Effector memory CD4-positive, alpha-beta T cell (primary cell): ENCODE measurements around the gene NPFFR1.

ENCODE experiments used
- DNase-seq, 3 donors: peaks; one replicate each; pipeline ENCODE4 v3.0.0-alpha.2; 2020
- H3K27ac ChIP-seq: 2 replicates; pipeline ENCODE4 v1.7.0; 2013; ENCODE audit warnings: mild to moderate bottlenecking, low read length, moderate library complexity; ENCODE audit not compliant: insufficient read depth, poor library complexity, severe bottlenecking
- H3K27me3 ChIP-seq: replicated peaks from 2 replicates; pipeline ENCODE4 v1.7.0; 2013; ENCODE audit warnings: mild to moderate bottlenecking, low read length; ENCODE audit not compliant: insufficient read depth, control insufficient read depth, poor library complexity, severe bottlenecking
- H3K36me3 ChIP-seq: 2 replicates; pipeline ENCODE4 v1.7.0; 2013; ENCODE audit warnings: mild to moderate bottlenecking, low read length, moderate library complexity; ENCODE audit not compliant: control insufficient read depth, insufficient read depth
- H3K4me1 ChIP-seq: 2 replicates; pipeline ENCODE4 v1.7.0; 2013; ENCODE audit warnings: low read length, mild to moderate bottlenecking; ENCODE audit not compliant: control insufficient read depth, insufficient read depth, poor library complexity, severe bottlenecking
- H3K4me3 ChIP-seq: 2 replicates; pipeline ENCODE4 v1.7.0; 2013; ENCODE audit warnings: low read length, low read depth, mild to moderate bottlenecking; ENCODE audit not compliant: insufficient read depth, poor library complexity, severe bottlenecking
- H3K9me3 ChIP-seq: 2 replicates; pipeline ENCODE4 v1.7.0; 2013; ENCODE audit warnings: mild to moderate bottlenecking, low read length, moderate library complexity; ENCODE audit not compliant: control insufficient read depth

NPFFR1 gene

DNA sequence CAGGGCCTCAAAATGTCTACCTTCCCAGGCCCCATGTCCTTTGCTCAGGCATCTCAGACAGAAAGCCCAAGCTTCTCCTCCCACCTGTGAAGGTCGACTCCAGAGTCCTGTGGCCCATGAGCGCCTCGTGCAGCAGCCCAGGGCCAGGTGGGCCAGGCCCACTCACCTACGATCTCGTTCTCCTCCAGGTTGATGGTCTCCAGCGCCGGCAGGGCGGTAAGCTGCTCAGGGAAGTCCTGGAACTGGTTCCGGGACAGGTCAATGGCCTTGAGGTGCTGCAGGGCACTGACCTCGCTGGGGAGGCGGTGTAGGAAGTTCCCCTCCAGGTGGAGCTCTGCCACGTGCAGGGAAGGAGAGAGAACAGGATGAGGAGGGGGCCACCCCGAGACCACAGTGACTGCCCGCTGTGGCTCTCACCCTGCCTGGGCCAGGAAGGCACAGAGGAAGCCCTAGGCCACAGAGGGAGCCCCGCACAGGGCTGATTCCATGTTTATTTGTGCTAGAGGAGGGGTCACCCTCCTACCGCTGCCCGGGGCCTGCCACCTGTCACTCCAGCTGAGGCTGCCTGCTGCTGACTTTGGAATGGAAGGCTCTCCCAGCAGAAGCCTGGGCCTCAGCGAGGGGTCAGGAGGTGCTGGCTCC lies 40.0 kb upstream of the NPFFR1 start:
- DNase-seq = no peak
- no peak overlapping the region for H3K4me3 ChIP-seq
- H3K27ac ChIP-seq = no peak overlapping the region
- H3K4me1 ChIP-seq = no peaks in the 10 kb centered on the region
- no peaks in the 10 kb centered on the region for H3K36me3 ChIP-seq
- H3K27me3 ChIP-seq = no peaks in the 10 kb centered on the region
- no peaks in the 10 kb centered on the region for H3K9me3 ChIP-seq

- no peaks in the 10 kb centered on the region for H3K4me1 ChIP-seq
- H3K27me3 ChIP-seq = no peaks in the 10 kb centered on the region
- H3K4me3 ChIP-seq = no peak overlapping the region
- no peaks in the 10 kb centered on the region for H3K9me3 ChIP-seq
- no peak overlapping the region for H3K27ac ChIP-seq
- no peaks in the 10 kb centered on the region for H3K36me3 ChIP-seq
- DNase-seq = no peak
Observed at GRCh38 chr10:70323138-70323696, 39.4 kb upstream of the NPFFR1 start.

DNA sequence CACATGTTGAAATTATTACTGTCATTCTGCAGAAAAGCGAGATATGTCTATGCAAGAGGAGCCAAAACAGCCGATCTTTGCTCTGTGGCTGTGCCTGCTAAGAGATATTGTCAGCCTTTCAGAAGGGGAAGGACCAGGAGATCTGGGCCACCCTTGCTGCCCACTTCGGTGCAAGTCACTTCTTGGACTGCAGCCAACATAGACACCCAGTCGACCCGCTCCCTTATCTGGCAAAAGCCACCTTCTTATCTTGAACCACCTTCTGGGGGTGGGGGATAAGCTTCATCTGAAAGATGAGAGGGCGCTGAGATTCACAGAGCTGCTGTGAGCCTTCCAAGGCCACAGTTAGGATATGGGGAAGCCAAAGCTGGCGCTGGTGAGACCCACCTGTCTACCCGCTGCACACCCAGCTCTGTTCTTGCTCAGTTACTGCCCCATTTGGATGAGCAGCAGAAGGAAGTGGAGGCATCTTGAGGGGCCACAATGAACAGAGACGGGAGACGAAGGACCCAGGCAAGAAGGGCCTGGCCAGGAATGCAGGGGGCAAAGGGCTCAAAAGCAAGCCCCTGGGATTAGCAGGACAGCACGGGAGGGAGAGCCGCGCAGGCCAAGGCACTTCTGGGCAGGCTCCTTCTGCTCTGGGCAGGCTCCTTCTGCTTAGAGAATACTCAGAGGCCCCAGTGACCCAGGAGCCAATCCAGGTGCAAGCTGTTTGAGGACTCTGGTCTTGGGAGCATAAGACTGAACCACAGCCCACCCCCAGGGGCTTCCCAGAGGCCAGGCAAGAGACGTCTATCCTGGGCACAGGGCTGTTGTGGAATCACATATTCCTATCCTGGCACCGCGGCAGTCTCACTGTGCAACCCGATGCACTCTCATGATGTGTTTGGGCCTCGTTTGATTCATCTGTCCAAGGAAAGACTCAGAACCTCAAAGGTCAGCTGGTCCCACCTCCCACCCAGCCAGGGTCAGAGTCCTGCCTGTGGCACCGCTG lies 38.4 kb upstream of the NPFFR1 start:
- H3K27ac ChIP-seq = no peak overlapping the region
- H3K4me3 ChIP-seq = no peak overlapping the region

GRCh38 chr10:70321233-70321632 lies 37.4 kb upstream of the NPFFR1 start:
- Histone ChIP-seq H3K9me3 (no peaks in the 10 kb centered on the region), H3K27me3 (no peaks in the 10 kb centered on the region), H3K36me3 (no peaks in the 10 kb centered on the region), H3K4me3 (no peak overlapping the region), H3K27ac (no peak overlapping the region), H3K4me1 (no peaks in the 10 kb centered on the region)
- DNase-seq = no peak

More for the DNA sequence above, 38.4 kb upstream of the NPFFR1 start:
- H3K27me3 ChIP-seq = no peaks in the 10 kb centered on the region
- no peak for DNase-seq
- no peaks in the 10 kb centered on the region for H3K9me3 ChIP-seq
- H3K36me3 ChIP-seq = no peaks in the 10 kb centered on the region
- H3K4me1 ChIP-seq = no peaks in the 10 kb centered on the region

- Histone ChIP-seq H3K27ac (no peak overlapping the region), H3K4me3 (no peak overlapping the region), H3K36me3 (no peaks in the 10 kb centered on the region), H3K9me3 (no peaks in the 10 kb centered on the region), H3K4me1 (no peaks in the 10 kb centered on the region), H3K27me3 (no peaks in the 10 kb centered on the region)
- no peak for DNase-seq
Observed at GRCh38 chr10:70320751-70321150, 36.9 kb upstream of the NPFFR1 start.

GRCh38 chr10:70319824-70320223 lies 36.0 kb upstream of the NPFFR1 start:
- H3K27me3 ChIP-seq = no peaks in the 10 kb centered on the region
- no peaks in the 10 kb centered on the region for H3K4me1 ChIP-seq
- H3K36me3 ChIP-seq = no peaks in the 10 kb centered on the region
- no peak overlapping the region for H3K27ac ChIP-seq
- no peak overlapping the region for H3K4me3 ChIP-seq
- DNase-seq = no peak
- no peaks in the 10 kb centered on the region for H3K9me3 ChIP-seq

DNA sequence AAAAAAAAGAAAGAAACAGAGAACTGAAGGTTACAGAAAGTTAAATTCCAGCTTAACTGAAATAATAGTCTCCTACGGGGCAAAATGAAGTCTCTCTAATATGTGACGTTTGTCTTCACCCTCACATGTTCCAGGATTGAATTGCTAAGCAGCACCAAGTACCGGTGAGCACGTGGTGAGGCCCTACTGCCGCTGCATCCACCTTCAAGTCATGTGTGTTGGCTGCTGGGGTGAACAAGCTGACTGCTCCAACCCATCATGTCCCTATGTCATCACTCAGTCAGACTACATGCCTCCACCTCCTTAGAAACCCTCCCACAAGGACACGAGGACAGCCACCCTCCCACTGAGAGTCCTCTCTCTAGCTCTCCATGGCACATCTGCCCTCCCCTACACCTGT lies 35.4 kb upstream of the NPFFR1 start:
- H3K4me3 ChIP-seq = no peak overlapping the region

GRCh38 chr10:70317943-70318318 lies 34.1 kb upstream of the NPFFR1 start:
- Histone ChIP-seq H3K36me3 (no peaks in the 10 kb centered on the region), H3K4me3 (no peak overlapping the region), H3K9me3 (no peaks in the 10 kb centered on the region), H3K4me1 (no peaks in the 10 kb centered on the region), H3K27ac (no peak overlapping the region), H3K27me3 (no peaks in the 10 kb centered on the region)
- DNase-seq = no peak

More for the DNA sequence above, 35.4 kb upstream of the NPFFR1 start:
- no peaks in the 10 kb centered on the region for H3K4me1 ChIP-seq
- DNase-seq = no peak
- H3K27me3 ChIP-seq = no peaks in the 10 kb centered on the region
- no peaks in the 10 kb centered on the region for H3K36me3 ChIP-seq
- no peaks in the 10 kb centered on the region for H3K9me3 ChIP-seq
- H3K27ac ChIP-seq = no peak overlapping the region

DNA sequence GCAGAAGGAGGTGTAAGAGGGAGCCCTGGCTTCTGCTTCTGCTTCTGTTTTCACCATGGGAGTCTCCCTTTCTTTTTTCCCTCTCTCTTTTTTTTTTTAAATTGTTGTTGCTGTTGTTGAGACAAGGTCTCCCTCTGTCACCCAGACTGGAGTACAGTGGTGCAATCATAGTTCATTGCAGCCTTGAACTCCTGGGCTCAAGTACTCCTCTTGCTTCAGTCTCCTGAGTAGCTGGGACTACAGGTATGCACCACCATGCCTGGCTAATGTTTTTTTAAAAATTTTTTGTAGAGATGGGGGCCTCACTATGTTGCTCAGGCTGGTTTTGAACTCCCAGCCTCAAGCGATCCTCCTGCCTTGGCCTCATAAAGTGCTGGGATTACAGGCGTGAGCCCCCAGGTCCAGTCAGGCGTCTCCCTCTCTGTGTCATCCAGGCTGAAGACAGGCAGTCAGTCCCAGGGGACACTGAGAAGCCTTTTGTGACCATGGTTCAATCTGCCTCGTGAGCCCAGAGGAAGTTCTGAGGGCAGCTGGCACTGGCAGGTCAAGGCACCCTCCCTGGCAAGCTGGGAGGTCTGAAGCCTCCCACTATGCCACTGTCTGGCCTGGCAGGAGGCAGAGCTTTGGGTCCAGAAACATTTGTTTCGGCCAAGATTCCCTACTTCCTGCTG lies 33.6 kb upstream of the NPFFR1 start:
- Histone ChIP-seq H3K36me3 (no peaks in the 10 kb centered on the region), H3K4me1 (no peaks in the 10 kb centered on the region), H3K27me3 (no peaks in the 10 kb centered on the region), H3K27ac (no peak overlapping the region), H3K9me3 (no peaks in the 10 kb centered on the region), H3K4me3 (no peak overlapping the region)
- DNase-seq = no peak
